Kidney (tissue), 14 donors: Measurements from ENCODE around the gene TBC1D3B. TPM values are rescaled to one million over a fixed set of nuclear protein-coding genes. Genes with fewer than 3 reads are reported as not detected.
"Not testable (repeated sequence)": the region's sequence is repeated elsewhere in the genome, so short reads cannot be mapped to it uniquely, and the experiment has no call there.

Experiments
- DNase-seq, 5 donors: peaks; one replicate each; pipeline ENCODE4 v3.0.0-alpha.2; 2013 to 2020
- FAIRE-seq: peaks from 2 replicates; lab custom pipeline; 2012; peaks lifted over from hg19 to GRCh38; lab: Jason Lieb, UNC
- H3K27ac ChIP-seq, 2 donors: one replicate each; pipeline ENCODE4 v1.7.0; 2013; ENCODE audit warnings: low read depth in 2 of 2, low read length in 2 of 2, inconsistent platforms in 1 of 2
- H3K27me3 ChIP-seq: one replicate; pipeline ENCODE4 v1.7.1; 2013; ENCODE audit warnings: low read length, inconsistent platforms; ENCODE audit not compliant: control insufficient read depth, insufficient read depth
- H3K36me3 ChIP-seq, 3 donors: one replicate each; pipeline versions ENCODE4 v1.7.0 to v1.7.1; 2013; ENCODE audit warnings: low read length in 3 of 3, control low read depth in 1 of 3, inconsistent platforms in 1 of 3; ENCODE audit not compliant: insufficient read depth in 3 of 3, control insufficient read depth in 2 of 3
- H3K4me1 ChIP-seq, 3 donors: one replicate each; pipeline versions ENCODE4 v1.7.0 to v1.7.1; 2013; ENCODE audit warnings: low read length in 3 of 3, inconsistent platforms in 1 of 3, low read depth in 1 of 3; ENCODE audit not compliant: control insufficient read depth in 2 of 3, insufficient read depth in 2 of 3
- H3K4me3 ChIP-seq, 3 donors: one replicate each; pipeline versions ENCODE4 v1.7.0 to v1.8.1; 2013; ENCODE audit warnings: low read length in 3 of 3, control low read depth in 1 of 3, inconsistent platforms in 1 of 3
- H3K9ac ChIP-seq, 3 donors: one replicate each; pipeline versions ENCODE4 v1.7.0 to v1.7.1; 2013; ENCODE audit warnings: low read length in 3 of 3, control low read depth in 1 of 3, inconsistent platforms in 1 of 3
- H3K9me3 ChIP-seq, 3 donors: one replicate each; pipeline versions ENCODE4 v1.7.0 to v1.7.1; 2013; ENCODE audit warnings: low read length in 3 of 3, control low read depth in 1 of 3, inconsistent platforms in 1 of 3; ENCODE audit not compliant: control insufficient read depth in 2 of 3, insufficient read depth in 1 of 3
- CTCF ChIP-seq: IDR thresholded peaks from 3 replicates; pipeline ENCODE4 v1.5.1; 2012; ENCODE audit warnings: mild to moderate bottlenecking, moderate library complexity, borderline replicate concordance; ENCODE audit not compliant: insufficient read depth; ENCODE audit errors: extremely low read depth
- intact Hi-C: fragments of 100-400 bp; cut with DNase I; formaldehyde crosslinking; loops from one replicate; pipeline ENCODE4 v1.11.1; 2022
- polyA plus RNA-seq: library from polyadenylated mRNA; stranded (reverse); fragments of 350-450 nt; fragmentation: Illumina TruSeq; extraction: RNeasy Lipid Tissue Mini Kit (QIAGEN cat#74804); gene quantifications from one replicate; pipeline ENCODE4 v1.2.3, GENCODE V29; 2014; ENCODE audit warnings: low read depth, low replicate concordance; ENCODE audit not compliant: insufficient read depth
- total RNA-seq: library from RNA; stranded (reverse); fragmentation: NEBNext Ultra II Directional; extraction: Animal tissue kit (Norgen Biotek cat#: 25700); gene quantifications from one replicate; pipeline ENCODE4 v1.2.1, GENCODE V29; 2021
- donor health status: control.
- donor health status: control.
- donor health status: control.
- donor health status: control.
- donor health status: control.
- donor health status: DM: yes; HTN: yes; CAD: no.
- donor health status: Normal renal cell carcinoma (clear cell type).

The TBC1D3B gene
- total and polyA plus RNA-seq, 2 donors from 2014 or later, result 1.3 to 7.7 TPM

GRCh38 chr17:36188891-36189306 lies 12.5 kb upstream of the TBC1D3B start:
- Histone ChIP-seq H3K4me1 (no peaks in the 10 kb centered on the region), H3K9me3 (no peaks in the 10 kb centered on the region), H3K27ac (no peak overlapping the region), H3K36me3 (no peaks in the 10 kb centered on the region), H3K4me3 (no peak overlapping the region), H3K9ac (no peak overlapping the region), H3K27me3 (peaks cover 12% of the 10 kb centered on the region)
- no peak for TF ChIP-seq CTCF
- no peak for FAIRE-seq
- DNase-seq, result no peak
- intact Hi-C loops, result no loop called here

GRCh38 chr17:36187943-36188665 lies 11.7 kb upstream of the TBC1D3B start:
- H3K4me3 ChIP-seq, H3K9me3 ChIP-seq, FAIRE-seq, H3K9ac ChIP-seq, H3K27me3 ChIP-seq, H3K27ac ChIP-seq, intact Hi-C loops, H3K4me1 ChIP-seq, H3K36me3 ChIP-seq, DNase-seq: not testable (repeated sequence)

GRCh38 chr17:36186810-36187763 lies 10.7 kb upstream of the TBC1D3B start:
- DNase-seq, H3K9me3 ChIP-seq, H3K36me3 ChIP-seq, H3K9ac ChIP-seq, H3K27ac ChIP-seq, H3K27me3 ChIP-seq, FAIRE-seq, H3K4me3 ChIP-seq, H3K4me1 ChIP-seq, intact Hi-C loops: not testable (repeated sequence)

DNA sequence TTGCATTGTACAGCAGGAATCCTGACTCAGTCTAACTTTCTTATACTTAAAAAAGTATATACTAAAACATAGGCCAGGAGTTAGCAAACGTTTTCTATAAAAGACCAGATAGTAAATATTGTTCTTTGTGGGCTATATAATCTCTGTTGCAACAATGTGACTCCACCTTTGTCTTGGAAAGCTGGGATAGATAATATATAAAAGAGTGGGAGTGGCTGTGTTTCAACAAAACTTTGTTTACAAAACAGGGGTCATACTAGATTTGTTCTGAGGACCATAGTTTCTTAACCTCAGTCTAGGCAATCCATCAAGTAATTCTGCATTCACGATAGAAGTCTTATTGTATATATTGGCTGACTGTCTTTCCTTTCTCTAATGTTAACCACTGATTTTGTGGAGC lies 9.0 kb upstream of the TBC1D3B start:
- intact Hi-C loops, result no loop called here

More for the DNA sequence above, 9.0 kb upstream of the TBC1D3B start:
- Histone ChIP-seq H3K4me3 (no peak overlapping the region), H3K36me3 (no peaks in the 10 kb centered on the region), H3K9me3 (no peaks in the 10 kb centered on the region), H3K27me3 (peaks cover 11% of the 10 kb centered on the region), H3K9ac (no peak overlapping the region), H3K27ac (no peak overlapping the region), H3K4me1 (peaks cover 0 to 4% (median 3%) of the 10 kb centered on the region in 3 donors)
- no peak for TF ChIP-seq CTCF
- FAIRE-seq (no peak), DNase-seq (no peak)
